ENCODE data around the gene FILIP1L.

FILIP1L gene

DNA sequence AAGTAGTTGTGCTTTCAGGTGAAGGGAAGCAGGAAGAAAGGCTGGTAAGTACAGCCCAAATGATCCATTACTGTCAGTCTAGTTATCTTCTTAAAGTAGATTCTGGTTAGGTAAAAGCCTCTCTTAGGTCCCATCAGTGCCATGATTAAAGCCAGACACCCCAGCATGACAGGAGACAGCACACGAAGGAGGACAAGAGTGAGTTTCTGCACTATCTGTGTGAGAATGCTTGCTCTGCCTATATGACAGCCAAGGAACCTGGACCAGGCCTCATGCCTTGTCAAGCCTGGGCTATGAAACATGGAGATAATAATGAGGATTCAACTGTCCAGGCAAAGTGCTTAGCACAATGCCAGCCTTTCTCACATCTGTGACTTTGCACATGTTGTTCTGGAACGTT is 13.5 kb upstream of the FILIP1L start:
- no peak for DNase-seq (ENCODE audit: low read depth)
- no peak overlapping the region for H3K4me3 ChIP-seq (ENCODE audit: low read length)
- TF ChIP-seq, protein P1, sequence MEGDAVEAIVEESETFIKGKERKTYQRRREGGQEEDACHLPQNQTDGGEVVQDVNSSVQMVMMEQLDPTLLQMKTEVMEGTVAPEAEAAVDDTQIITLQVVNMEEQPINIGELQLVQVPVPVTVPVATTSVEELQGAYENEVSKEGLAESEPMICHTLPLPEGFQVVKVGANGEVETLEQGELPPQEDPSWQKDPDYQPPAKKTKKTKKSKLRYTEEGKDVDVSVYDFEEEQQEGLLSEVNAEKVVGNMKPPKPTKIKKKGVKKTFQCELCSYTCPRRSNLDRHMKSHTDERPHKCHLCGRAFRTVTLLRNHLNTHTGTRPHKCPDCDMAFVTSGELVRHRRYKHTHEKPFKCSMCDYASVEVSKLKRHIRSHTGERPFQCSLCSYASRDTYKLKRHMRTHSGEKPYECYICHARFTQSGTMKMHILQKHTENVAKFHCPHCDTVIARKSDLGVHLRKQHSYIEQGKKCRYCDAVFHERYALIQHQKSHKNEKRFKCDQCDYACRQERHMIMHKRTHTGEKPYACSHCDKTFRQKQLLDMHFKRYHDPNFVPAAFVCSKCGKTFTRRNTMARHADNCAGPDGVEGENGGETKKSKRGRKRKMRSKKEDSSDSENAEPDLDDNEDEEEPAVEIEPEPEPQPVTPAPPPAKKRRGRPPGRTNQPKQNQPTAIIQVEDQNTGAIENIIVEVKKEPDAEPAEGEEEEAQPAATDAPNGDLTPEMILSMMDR (conservative IDR thresholded peaks at IDR 0.05; ENCODE audit: low read depth, low read length), result no peak

DNA sequence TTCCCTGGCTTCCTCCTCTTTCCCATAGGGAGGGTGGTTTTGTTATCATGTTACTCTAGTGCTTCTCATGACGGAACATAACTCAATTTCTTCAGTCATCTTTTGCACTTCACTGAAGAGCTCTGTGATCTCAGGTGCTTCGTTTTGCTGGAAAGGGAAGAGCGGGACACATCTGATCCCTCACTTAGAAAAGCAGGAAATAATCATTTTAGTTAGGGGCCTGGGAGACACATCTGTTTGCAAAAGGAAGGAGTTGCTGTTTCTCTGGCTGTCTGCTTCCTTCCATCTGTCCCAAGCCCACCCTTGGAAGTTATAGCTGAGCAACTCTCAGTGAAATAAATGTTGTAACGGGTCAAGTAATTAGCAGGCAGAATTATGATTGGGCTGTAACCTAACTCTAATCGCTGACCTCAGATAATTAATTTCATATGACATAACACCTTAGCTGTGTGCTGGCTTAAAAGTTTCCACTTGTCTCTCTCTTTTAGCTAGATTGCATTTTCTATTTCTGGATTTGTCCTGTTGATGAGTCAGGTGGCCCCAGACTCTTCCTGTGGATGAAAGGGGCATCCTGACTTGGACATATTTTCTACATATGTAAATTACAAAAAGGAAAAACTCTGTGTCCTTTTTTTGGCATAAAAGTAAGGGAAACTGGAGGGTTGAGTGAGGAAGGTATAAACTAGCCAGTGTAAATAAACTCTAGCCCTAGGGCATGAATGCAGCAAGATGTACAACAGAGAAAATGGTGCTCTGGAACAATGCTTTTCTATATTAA is 11.0 kb upstream of the FILIP1L start:
- TF ChIP-seq, protein P1 (conservative IDR thresholded peaks at IDR 0.05; ENCODE audit: low read depth, low read length), result no peak
- DNase-seq (ENCODE audit: low read depth), result no peak
- no peak overlapping the region for H3K4me3 ChIP-seq (ENCODE audit: low read length)

DNA sequence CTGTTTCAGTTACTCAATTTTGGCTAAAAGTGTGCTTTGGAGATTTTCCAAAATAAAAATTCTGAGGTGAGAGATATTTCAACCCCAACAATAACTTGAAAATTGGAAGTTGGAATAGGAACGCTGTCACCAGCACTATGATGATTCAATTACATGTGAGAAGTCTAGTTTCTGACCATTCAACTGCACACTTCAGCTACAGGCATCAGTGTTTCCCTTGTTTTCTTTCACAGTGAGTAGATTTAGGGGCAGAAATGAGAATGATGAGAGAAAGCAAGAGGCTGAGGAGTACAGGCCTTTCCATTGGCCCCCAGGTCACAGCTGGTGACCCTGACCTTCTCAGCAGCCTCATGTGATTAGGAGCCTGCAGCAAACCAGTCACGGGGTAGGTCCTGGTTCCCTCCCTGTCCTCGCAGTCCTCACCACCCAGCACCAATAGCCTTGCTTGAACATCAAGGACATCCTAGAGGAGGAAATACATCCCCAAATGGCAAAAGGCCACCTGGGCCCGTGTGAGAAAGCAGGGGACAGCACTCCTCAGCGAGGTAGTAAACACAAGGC is 10.0 kb upstream of the FILIP1L start:
- H3K4me3 ChIP-seq (ENCODE audit: low read length), result no peak overlapping the region
- no peak for DNase-seq (ENCODE audit: low read depth)
- TF ChIP-seq, protein P1 (conservative IDR thresholded peaks at IDR 0.05; ENCODE audit: low read depth, low read length), result no peak

DNA sequence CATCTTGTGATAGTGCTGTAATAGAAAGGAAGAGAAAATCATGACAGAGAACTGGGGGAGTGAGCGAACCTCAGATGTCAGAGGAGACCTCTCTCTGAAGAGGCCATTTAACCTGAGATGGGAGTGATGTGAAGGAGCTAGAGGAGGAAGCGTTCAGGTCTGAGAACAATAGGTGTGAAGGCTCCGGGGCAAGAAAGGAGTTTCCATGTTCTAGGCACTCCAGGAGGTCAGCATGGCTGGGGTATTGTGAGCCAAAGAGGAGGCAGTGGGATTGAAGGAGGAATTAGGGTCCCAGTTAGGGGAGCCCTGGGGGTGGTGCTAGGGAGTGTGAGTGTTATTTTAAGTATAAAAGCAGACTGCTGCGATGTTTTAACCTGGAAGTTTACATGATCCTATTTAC is 8.8 kb upstream of the FILIP1L start:
- H3K4me3 ChIP-seq (ENCODE audit: low read length), result no peak overlapping the region
- TF ChIP-seq, protein P1 (conservative IDR thresholded peaks at IDR 0.05; ENCODE audit: low read depth, low read length), result no peak

DNA sequence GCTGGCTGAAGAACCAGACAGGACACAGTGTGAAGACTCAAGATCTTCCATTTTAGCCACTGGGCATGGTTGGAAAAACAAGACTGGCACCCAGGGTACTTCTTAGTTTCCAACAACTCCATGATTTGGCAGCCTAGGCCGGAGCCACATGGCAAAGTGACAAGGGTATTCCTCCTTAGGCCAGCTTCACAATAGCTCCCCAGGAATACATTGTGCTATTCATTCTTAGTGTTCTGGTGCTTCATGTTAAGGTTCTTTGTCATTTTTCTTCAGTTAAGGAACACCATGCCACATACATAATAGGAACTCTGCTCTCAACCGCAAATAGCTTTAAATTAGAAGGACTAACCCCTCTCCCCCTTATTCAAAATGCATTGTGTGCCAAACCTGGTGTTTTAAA is 8.0 kb upstream of the FILIP1L start:
- H3K4me3 ChIP-seq (ENCODE audit: low read length), result no peak overlapping the region
- DNase-seq (ENCODE audit: low read depth), result no peak
- TF ChIP-seq, protein P1 (conservative IDR thresholded peaks at IDR 0.05; ENCODE audit: low read depth, low read length), result no peak

More for the DNA sequence above, 8.8 kb upstream of the FILIP1L start:
- no peak for DNase-seq (ENCODE audit: low read depth)

DNA sequence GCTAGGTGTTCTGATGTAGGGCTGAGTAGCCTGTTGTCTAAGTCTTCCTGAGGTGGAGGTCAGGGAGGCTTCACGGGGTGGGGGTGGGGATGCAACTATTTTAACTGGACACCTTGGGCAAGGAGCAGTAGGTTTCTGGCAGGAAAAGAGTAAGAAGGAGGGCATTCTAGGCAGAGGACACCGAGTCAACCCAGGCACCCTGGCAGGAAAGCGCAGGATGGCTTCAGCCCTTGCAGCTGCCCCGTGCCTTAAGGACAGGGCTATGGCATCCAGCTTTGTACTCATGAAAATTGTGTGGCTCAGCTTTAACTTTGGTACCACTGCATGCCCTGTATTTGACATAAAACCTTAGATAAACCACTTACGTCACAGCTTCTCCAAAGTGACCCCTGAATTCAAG is 6.4 kb upstream of the FILIP1L start:
- TF ChIP-seq, protein P1 (conservative IDR thresholded peaks at IDR 0.05; ENCODE audit: low read depth, low read length), result no peak
- H3K4me3 ChIP-seq (ENCODE audit: low read length), result no peak overlapping the region
- no peak for DNase-seq (ENCODE audit: low read depth)

DNA sequence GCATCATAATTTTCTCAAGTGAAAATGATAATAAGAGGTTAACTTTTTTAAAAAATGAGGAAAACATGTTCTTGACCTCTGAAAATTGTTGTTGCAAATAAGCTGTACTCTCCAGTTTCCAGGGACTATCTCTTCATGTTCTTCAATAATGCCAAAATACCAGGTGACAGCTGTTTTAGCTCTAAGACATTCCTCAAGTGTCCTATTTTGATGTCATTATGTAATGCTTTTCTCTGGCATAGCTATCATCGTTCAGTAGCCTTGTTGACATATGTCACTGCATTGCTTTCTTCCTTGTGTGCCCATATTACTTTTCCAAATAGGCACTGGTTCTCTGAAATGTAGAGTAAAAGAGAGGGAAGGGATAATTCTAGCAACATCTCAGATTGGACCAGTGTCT is 5.7 kb upstream of the FILIP1L start:
- no peak overlapping the region for H3K4me3 ChIP-seq (ENCODE audit: low read length)
- TF ChIP-seq, protein P1 (conservative IDR thresholded peaks at IDR 0.05; ENCODE audit: low read depth, low read length), result no peak
- no peak for DNase-seq (ENCODE audit: low read depth)

All from retinal pigment epithelial cell (primary cell).